GM23248 (cell line): ENCODE data around the gene TSPAN9.

Experiments
- EZH2 ChIP-seq: fragments of 200-600 bp; sonication (generic); IDR thresholded peaks from 2 replicates; pipeline ENCODE4 v1.6.1; 2018; ENCODE audit warnings: antibody characterized with exemption, mild to moderate bottlenecking; ENCODE audit not compliant: insufficient read depth, poor library complexity, severe bottlenecking
- EZH2phosphoT487 ChIP-seq: fragments of 200-600 bp; sonication (generic); IDR thresholded peaks from 2 replicates; pipeline ENCODE4 v1.6.1; 2018; ENCODE audit warnings: antibody characterized with exemption, moderate library complexity, mild to moderate bottlenecking, low read depth; ENCODE audit not compliant: insufficient read depth

- TF ChIP-seq EZH2phosphoT487 (no peak), EZH2 (no peak)
These were observed 7.6 kb downstream of the TSPAN9 start for GRCh38 chr12:3084742-3085141.
